ENCODE results near the gene GTPBP4.

GRCh38 chr10:997266-998022 is 9.2 kb downstream of the GTPBP4 start:
- TF ChIP-seq BCL11A (IDR thresholded peaks at IDR 0.05; ENCODE audit: low read depth in 2 of 2, low read length in 2 of 2): no peak
- TF ChIP-seq POLR2A (IDR thresholded peaks at IDR 0.05; ENCODE audit: control extremely low read depth in 1 of 2, low read depth in 2 of 2, low read length in 2 of 2): no peak; a peak in 1 of 3 replicates
- no peak for TF ChIP-seq CHD2 (IDR thresholded peaks at IDR 0.05; ENCODE audit: low read length)

Measured in H1 (cell line).